Activated T-helper 17 cell treated with anti-CD3 and anti-CD28 coated beads, Interleukin-2, amount 50 U/mL, for 72 hours (primary cell): ENCODE results near the gene TBCE. TPM values are rescaled to one million over a fixed set of nuclear protein-coding genes. Genes with fewer than 3 reads are reported as not detected.
"Not testable (repeated sequence)": the region's sequence is repeated elsewhere in the genome, so short reads cannot be mapped to it uniquely, and the experiment has no call there.

Experiments
- ATAC-seq: fragments of 150-1000 bp; cut with Tn5 transposase; replicated peaks from 2 replicates; pipeline ENCODE4 v1.10.0; 2021; ENCODE audit warnings: mild to moderate bottlenecking, moderate library complexity
- H3K27ac Mint-ChIP-seq: one replicate; pipeline ENCODE4 v1.8.0; 2022; ENCODE audit warnings: mixed read lengths
- H3K27me3 Mint-ChIP-seq: one replicate; pipeline ENCODE4 v1.8.0; 2022; ENCODE audit warnings: mixed read lengths
- H3K36me3 Mint-ChIP-seq: one replicate; pipeline ENCODE4 v1.8.0; 2022; ENCODE audit warnings: low read depth, mild to moderate bottlenecking, mixed read lengths
- H3K4me1 Mint-ChIP-seq: one replicate; pipeline ENCODE4 v1.8.0; 2022; ENCODE audit warnings: mixed read lengths
- H3K4me3 Mint-ChIP-seq: one replicate; pipeline ENCODE4 v1.8.0; 2022; ENCODE audit warnings: mild to moderate bottlenecking, mixed read lengths
- H3K9me3 Mint-ChIP-seq: one replicate; pipeline ENCODE4 v1.8.0; 2022; ENCODE audit warnings: mixed read lengths
- total RNA-seq, 2 donors: library from RNA; stranded (reverse); gene quantifications; one replicate each; pipeline ENCODE4 v1.2.3, GENCODE V29; 2022

The TBCE gene
- total RNA-seq, 2 donors from 2014 or later: 21.5 to 31.7 TPM

GRCh38 chr1:235441159-235441685 lies 74.0 kb downstream of the TBCE start:
- peak overlapping the region; percentile 28 for H3K27ac Mint-ChIP-seq
- no peaks in the 10 kb centered on the region for H3K4me1 Mint-ChIP-seq
- H3K9me3 Mint-ChIP-seq: no peaks in the 10 kb centered on the region
- no peak overlapping the region for H3K4me3 Mint-ChIP-seq
- H3K27me3 Mint-ChIP-seq: no peaks in the 10 kb centered on the region
- peaks cover 96% of the 10 kb centered on the region for H3K36me3 Mint-ChIP-seq
- no peak for ATAC-seq

- Mint-ChIP-seq H3K9me3 (no peaks in the 10 kb centered on the region), H3K27me3 (no peaks in the 10 kb centered on the region), H3K4me1 (no peaks in the 10 kb centered on the region), H3K36me3 (peaks cover 96% of the 10 kb centered on the region), H3K4me3 (no peak overlapping the region), H3K27ac (no peak overlapping the region)
- peak; percentile 44 for ATAC-seq
These were observed 75.7 kb downstream of the TBCE start for GRCh38 chr1:235442788-235443429.

- Mint-ChIP-seq H3K27me3 (no peaks in the 10 kb centered on the region), H3K4me3 (no peak overlapping the region), H3K27ac (peak overlapping the region; percentile 30), H3K4me1 (no peaks in the 10 kb centered on the region), H3K36me3 (peaks cover 94% of the 10 kb centered on the region), H3K9me3 (no peaks in the 10 kb centered on the region)
- ATAC-seq: no peak
These were observed 81.4 kb downstream of the TBCE start for GRCh38 chr1:235448616-235449015.

- no peak overlapping the region for H3K27ac Mint-ChIP-seq
These were observed 83.2 kb downstream of the TBCE start for GRCh38 chr1:235450433-235450832.

GRCh38 chr1:235450886-235451483 lies 83.8 kb downstream of the TBCE start:
- ATAC-seq: no peak
- Mint-ChIP-seq H3K4me3 (no peak overlapping the region), H3K36me3 (peaks cover 72% of the 10 kb centered on the region), H3K9me3 (no peaks in the 10 kb centered on the region), H3K27ac (no peak overlapping the region), H3K27me3 (no peaks in the 10 kb centered on the region), H3K4me1 (no peaks in the 10 kb centered on the region)

More at GRCh38 chr1:235450433-235450832, 83.2 kb downstream of the TBCE start:
- Mint-ChIP-seq H3K9me3 (no peaks in the 10 kb centered on the region), H3K27me3 (no peaks in the 10 kb centered on the region), H3K4me1 (no peaks in the 10 kb centered on the region), H3K4me3 (no peak overlapping the region), H3K36me3 (peaks cover 77% of the 10 kb centered on the region)
- ATAC-seq: peak; percentile 21

- Mint-ChIP-seq H3K36me3 (peaks cover 42% of the 10 kb centered on the region), H3K27me3 (no peaks in the 10 kb centered on the region), H3K27ac (no peak overlapping the region), H3K9me3 (no peaks in the 10 kb centered on the region), H3K4me1 (no peaks in the 10 kb centered on the region), H3K4me3 (no peak overlapping the region)
- no peak for ATAC-seq
These were observed 86.8 kb downstream of the TBCE start for GRCh38 chr1:235454021-235454420.

- Mint-ChIP-seq H3K27ac (no peak overlapping the region), H3K4me3 (no peak overlapping the region), H3K4me1 (no peaks in the 10 kb centered on the region), H3K9me3 (no peaks in the 10 kb centered on the region), H3K36me3 (peaks cover 31% of the 10 kb centered on the region), H3K27me3 (no peaks in the 10 kb centered on the region)
- no peak for ATAC-seq
These were observed 87.9 kb downstream of the TBCE start for GRCh38 chr1:235455097-235455496.

- Mint-ChIP-seq H3K9me3 (no peaks in the 10 kb centered on the region), H3K4me3 (no peak overlapping the region), H3K36me3 (peaks cover 23% of the 10 kb centered on the region), H3K4me1 (no peaks in the 10 kb centered on the region), H3K27me3 (no peaks in the 10 kb centered on the region), H3K27ac (no peak overlapping the region)
- ATAC-seq: no peak
These were observed 88.6 kb downstream of the TBCE start for GRCh38 chr1:235455823-235456222.

- not testable (repeated sequence) for H3K4me1 Mint-ChIP-seq, H3K27ac Mint-ChIP-seq, H3K9me3 Mint-ChIP-seq, H3K4me3 Mint-ChIP-seq, ATAC-seq, H3K27me3 Mint-ChIP-seq, H3K36me3 Mint-ChIP-seq
These were observed 90.6 kb downstream of the TBCE start for GRCh38 chr1:235457856-235458255.

GRCh38 chr1:235460770-235461169 lies 93.5 kb downstream of the TBCE start:
- H3K36me3 Mint-ChIP-seq: peaks cover 5% of the 10 kb centered on the region
- no peak overlapping the region for H3K27ac Mint-ChIP-seq
- H3K4me3 Mint-ChIP-seq: no peak overlapping the region
- H3K27me3 Mint-ChIP-seq: no peaks in the 10 kb centered on the region
- peaks cover 6% of the 10 kb centered on the region for H3K4me1 Mint-ChIP-seq
- H3K9me3 Mint-ChIP-seq: no peaks in the 10 kb centered on the region
- no peak for ATAC-seq

- ATAC-seq: no peak
- Mint-ChIP-seq H3K27me3 (no peaks in the 10 kb centered on the region), H3K4me3 (no peak overlapping the region), H3K36me3 (peaks cover 5% of the 10 kb centered on the region), H3K9me3 (no peaks in the 10 kb centered on the region), H3K27ac (no peak overlapping the region), H3K4me1 (peaks cover 6% of the 10 kb centered on the region)
These were observed 94.7 kb downstream of the TBCE start for GRCh38 chr1:235461954-235462353.

GRCh38 chr1:235462832-235463231 lies 95.6 kb downstream of the TBCE start:
- not testable (repeated sequence) for H3K4me1 Mint-ChIP-seq, ATAC-seq

GRCh38 chr1:235465066-235465465 lies 97.8 kb downstream of the TBCE start:
- H3K4me1 Mint-ChIP-seq: peaks cover 6% of the 10 kb centered on the region
- H3K27me3 Mint-ChIP-seq: no peaks in the 10 kb centered on the region
- no peak overlapping the region for H3K27ac Mint-ChIP-seq
- peaks cover 19% of the 10 kb centered on the region for H3K36me3 Mint-ChIP-seq
- H3K4me3 Mint-ChIP-seq: no peak overlapping the region
- no peaks in the 10 kb centered on the region for H3K9me3 Mint-ChIP-seq
- no peak for ATAC-seq

More at GRCh38 chr1:235462832-235463231, 95.6 kb downstream of the TBCE start:
- not testable (repeated sequence) for H3K4me3 Mint-ChIP-seq, H3K9me3 Mint-ChIP-seq, H3K27ac Mint-ChIP-seq, H3K27me3 Mint-ChIP-seq, H3K36me3 Mint-ChIP-seq

GRCh38 chr1:235468004-235468403 lies 100.8 kb downstream of the TBCE start:
- no peaks in the 10 kb centered on the region for H3K9me3 Mint-ChIP-seq
- no peaks in the 10 kb centered on the region for H3K4me1 Mint-ChIP-seq
- no peak for ATAC-seq
- H3K36me3 Mint-ChIP-seq: peaks cover 24% of the 10 kb centered on the region
- H3K27ac Mint-ChIP-seq: no peak overlapping the region
- H3K27me3 Mint-ChIP-seq: no peaks in the 10 kb centered on the region
- H3K4me3 Mint-ChIP-seq: no peak overlapping the region

GRCh38 chr1:235468970-235469369 lies 101.7 kb downstream of the TBCE start:
- Mint-ChIP-seq H3K36me3 (peaks cover 24% of the 10 kb centered on the region), H3K4me1 (peaks cover under 1% of the 10 kb centered on the region), H3K27ac (no peak overlapping the region), H3K27me3 (no peaks in the 10 kb centered on the region), H3K9me3 (no peaks in the 10 kb centered on the region), H3K4me3 (no peak overlapping the region)
- ATAC-seq: no peak
